ENCODE measurements around the gene PUS1. TPM values are rescaled to one million over a fixed set of nuclear protein-coding genes. Genes with fewer than 3 reads are reported as not detected.
"Not testable (repeated sequence)": the region's sequence is repeated elsewhere in the genome, so short reads cannot be mapped to it uniquely, and the experiment has no call there.

Gene PUS1
- total RNA-seq, result 19.6 TPM

- DNase-seq (ENCODE audit: low spot score), result peak; percentile 96
- ATAC-seq, result peak; percentile 92
Measured at GRCh38 chr12:131928711-131929580, at the start of gene PUS1. PUS1 (plus strand) TSS chr12:131929276; CDS start chr12:131929723, 447 bp downstream.

GRCh38 chr12:131882804-131883520 is 46.1 kb upstream of the PUS1 start:
- DNase-seq (ENCODE audit: low spot score) (no peak), ATAC-seq (no peak)

DNA sequence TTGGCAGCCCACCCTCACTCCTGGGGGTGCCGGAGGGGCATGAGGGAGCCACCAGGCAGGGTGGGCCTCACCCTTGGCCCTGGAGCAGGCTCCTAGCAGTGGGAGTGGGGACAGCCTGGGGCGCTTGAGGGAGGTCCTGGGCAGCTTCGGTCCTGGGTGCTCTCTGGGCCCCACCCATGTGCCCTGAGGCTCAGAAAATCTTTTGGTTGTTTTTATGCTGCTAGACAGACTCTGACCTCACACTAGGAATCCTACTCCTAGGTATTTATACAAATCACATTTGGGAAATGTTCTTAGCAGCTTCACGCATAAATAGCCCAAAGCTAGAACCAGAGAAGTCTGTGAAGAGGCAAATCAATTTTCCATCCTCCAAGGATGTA is 45.6 kb upstream of the PUS1 start:
- ATAC-seq (no peak), DNase-seq (ENCODE audit: low spot score) (no peak)

- ATAC-seq; DNase-seq (ENCODE audit: low spot score): not testable (repeated sequence)
Measured at GRCh38 chr12:131885076-131885475, 44.0 kb upstream of the PUS1 start.

GRCh38 chr12:131885543-131886057 is 43.5 kb upstream of the PUS1 start:
- DNase-seq (ENCODE audit: low spot score) (no peak), ATAC-seq (no peak)

DNA sequence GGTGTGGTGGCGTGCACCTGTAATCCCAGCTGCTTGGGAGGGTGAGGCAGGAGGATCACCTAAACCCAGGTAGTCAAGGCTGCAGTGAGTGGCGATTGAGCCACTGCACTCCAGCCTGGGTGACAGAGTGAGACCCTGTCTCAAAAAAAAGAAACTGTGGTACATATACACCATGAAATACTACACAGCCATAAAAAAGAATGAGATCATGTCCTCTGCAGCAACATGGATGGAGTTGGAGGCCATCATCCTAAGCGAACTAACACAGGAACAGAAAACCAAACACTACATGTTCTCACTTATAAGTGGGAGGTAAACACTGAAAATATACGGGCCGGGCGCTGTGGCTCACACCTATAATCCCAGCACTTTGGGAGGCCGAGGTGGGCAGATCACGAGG is 37.4 kb upstream of the PUS1 start:
- not testable (repeated sequence) for DNase-seq (ENCODE audit: low spot score); ATAC-seq

DNA sequence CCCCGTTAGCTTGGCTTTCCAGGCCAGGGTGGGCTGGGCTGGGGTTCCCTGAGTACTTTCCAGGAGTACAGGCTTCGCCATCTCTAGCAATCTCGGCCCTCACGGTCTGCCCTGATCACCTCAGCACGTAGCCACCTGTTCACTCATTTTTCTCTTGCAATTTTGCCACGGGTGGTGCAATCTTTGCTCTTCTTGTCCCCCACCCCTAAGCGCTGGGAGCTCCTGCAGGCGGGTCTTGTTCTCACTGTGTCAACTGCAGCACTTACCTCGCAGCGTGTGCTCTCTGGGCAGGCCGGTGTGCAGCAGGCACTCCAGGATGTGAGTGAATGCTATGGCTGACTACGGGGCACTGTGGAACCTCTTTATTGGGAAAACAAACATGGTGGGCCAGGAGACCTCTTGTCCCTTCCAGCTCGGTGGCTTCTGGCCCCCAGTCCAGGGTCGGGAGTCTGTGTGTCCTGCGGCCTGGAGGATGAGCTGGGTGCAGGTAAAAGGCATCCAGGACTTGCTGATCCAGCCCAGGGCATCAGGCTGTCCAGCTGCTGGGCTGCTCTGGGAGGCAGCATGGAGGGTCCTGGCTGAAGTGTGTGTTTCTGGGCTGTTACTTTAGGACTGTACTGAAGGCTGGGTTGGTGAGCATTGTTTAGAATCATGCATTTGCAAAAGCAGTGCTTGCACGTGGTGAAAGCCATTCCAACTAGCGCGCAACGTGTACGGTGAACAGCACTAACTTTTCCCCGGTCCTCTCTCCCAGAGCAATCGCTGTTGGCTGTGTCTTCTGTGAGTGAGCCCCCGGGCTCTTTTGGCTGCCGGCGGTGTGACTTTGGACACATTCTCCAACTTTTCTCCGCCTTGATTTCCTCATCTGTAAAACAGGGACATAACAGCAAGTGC is 36.1 kb upstream of the PUS1 start:
- no peak for ATAC-seq
- DNase-seq (ENCODE audit: low spot score), result no peak

- DNase-seq (ENCODE audit: low spot score) (no peak), ATAC-seq (no peak)
Measured at GRCh38 chr12:131893605-131894312, 35.3 kb upstream of the PUS1 start.

DNA sequence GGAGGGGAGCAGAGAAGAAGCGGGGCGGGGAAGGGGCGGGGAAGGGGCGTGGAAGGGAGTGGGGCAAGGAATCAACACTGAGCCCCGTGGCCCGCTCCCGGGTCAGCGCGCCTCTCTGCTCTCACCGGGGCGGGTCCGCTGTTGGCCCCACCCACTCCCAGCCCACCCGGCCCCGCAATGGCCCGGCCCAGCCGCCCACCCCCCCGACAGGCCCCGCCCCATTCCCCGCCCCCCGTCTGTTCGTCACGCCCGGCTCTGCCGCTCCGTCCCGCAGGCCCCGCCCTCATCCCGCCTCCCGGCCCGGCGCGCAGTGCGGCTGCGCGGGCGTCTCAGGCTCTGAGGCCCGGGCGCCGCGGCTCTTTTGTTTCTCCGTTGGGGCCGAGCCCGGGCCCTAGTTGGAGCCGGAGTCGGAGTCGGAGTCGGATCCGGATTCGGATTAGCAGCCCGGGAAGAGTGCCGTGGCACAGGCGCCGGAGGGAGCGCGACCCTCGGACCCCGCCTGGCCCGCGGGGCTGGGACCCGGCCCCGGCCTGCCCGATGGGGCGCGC is 34.7 kb upstream of the PUS1 start, which contains the start of gene ULK1:
Gene ULK1 (plus strand): TSS at position 310 of the 548 bp plus-strand sequence. CDS start 380 bp downstream, outside the sequence.
- ATAC-seq (peak; percentile 67), DNase-seq (ENCODE audit: low spot score) (peak; percentile 94)

GRCh38 chr12:131894981-131895639 is 34.0 kb upstream of the PUS1 start:
- no peak for ATAC-seq
- DNase-seq (ENCODE audit: low spot score), result no peak

- no peak for ATAC-seq
- DNase-seq (ENCODE audit: low spot score), result no peak
Measured at GRCh38 chr12:131895640-131896079, 33.4 kb upstream of the PUS1 start.

GRCh38 chr12:131896080-131896810 is 32.8 kb upstream of the PUS1 start:
- peak; percentile 82 for ATAC-seq
- peak; percentile 97 for DNase-seq (ENCODE audit: low spot score)

DNA sequence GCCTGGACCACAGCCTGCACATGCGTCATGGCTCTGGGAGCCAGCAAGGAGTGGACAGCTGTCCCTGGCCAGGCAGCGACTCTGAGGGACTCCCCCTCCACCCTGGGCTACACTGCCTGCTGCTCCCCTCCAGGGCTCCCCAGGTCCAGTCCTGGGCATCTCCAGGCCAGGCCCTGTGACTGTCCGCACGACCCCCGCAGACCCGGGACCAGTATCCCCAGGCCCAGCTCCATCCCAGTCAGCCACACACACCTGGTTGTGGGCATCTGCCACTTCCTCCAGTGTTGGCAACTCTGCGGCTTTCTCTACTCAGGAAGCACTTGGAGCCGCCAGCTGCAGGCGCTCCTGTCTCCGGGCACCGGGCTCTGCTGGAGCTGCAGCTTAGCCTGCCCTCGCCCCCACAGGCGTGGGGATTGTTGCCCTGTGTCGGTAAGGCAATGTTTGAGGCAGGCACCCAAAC is 32.2 kb upstream of the PUS1 start:
- DNase-seq (ENCODE audit: low spot score) (no peak), ATAC-seq (peak; percentile 65)

GRCh38 chr12:131897276-131897675 is 31.8 kb upstream of the PUS1 start:
- DNase-seq (ENCODE audit: low spot score) (no peak), ATAC-seq (no peak)

GRCh38 chr12:131897875-131898274 is 31.2 kb upstream of the PUS1 start:
- no peak for DNase-seq (ENCODE audit: low spot score)

DNA sequence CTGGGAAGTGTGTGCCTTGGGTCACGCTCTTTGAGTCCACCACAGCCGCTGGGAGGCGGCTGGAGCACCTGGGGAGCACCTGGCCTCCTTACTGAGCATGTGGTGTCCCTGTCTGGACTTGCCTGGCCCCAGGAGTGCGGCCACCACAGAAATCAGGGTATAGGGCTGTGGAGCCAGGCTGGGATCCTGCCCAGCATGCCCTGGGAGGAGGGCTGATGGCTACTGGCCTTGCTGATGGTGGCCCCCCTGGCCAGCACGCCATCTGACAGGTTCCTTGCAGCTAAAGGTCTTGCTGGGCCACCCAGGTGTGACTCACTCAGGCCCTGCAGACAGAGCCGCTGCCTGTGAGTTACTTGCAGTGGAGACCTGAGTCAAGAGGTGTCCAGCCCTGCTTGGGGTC is 28.7 kb upstream of the PUS1 start:
- DNase-seq (ENCODE audit: low spot score) (no peak), ATAC-seq (no peak)

More at GRCh38 chr12:131897875-131898274, 31.2 kb upstream of the PUS1 start:
- ATAC-seq, result no peak

DNA sequence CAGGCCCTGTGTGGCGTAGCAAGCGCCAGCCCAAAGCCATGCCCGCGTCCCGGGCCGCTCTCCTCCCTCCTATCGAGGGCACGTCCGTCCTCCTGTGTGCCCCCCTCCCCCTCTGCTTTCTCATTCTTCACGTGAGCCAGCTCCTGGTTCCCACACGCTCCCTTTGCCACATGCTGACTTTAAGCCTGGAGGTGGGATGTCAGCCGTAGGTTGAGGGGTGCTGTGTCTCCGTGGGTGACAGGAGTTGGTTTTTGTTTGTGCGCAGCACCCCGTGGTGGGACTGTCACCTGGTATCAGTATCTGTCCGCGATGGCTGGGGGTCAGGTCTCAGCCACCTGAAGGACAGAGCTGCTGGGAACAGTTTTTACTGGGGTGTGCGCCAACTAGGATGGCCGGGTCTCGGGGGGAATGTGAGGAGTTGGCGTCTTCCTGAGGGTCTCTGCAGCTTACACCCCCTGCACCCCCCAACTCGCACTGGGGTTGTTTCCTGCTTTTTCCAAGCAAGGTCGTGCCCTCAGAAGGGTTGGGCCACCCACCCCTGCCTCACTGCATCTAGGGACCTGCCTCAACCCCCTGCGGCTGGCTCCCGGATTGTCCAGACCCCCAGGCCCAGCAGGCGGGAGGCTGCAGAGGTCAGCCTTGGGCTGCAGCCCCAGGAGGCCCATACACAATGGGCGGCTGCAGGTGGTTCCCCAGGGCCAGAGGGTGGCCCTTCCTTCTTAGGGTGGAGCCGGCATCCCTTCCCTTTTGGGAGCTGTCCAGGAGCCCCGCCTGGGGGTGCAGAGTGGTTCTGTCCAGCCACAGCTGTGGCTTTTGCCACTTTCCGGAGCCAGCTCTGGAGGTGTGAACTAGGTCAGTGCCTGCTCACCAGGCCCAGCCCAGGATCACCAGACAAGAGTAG is 27.4 kb upstream of the PUS1 start:
- ATAC-seq, result peak; percentile 5
- DNase-seq (ENCODE audit: low spot score), result no peak

Data from left lobe of liver (tissue), 2 donors.